A673 (cell line): ENCODE data around the gene PRKG1.
"Not testable (repeated sequence)": the region's sequence is repeated elsewhere in the genome, so short reads cannot be mapped to it uniquely, and the experiment has no call there.

Source experiments
- CTCF ChIP-seq: fragments of 300-800, 200-600 bp; sonication (generic); conservative IDR thresholded peaks from 2 replicates; pipeline ENCODE4 v1.5.1; 2017; ENCODE audit warnings: low read depth, mild to moderate bottlenecking, antibody characterized with exemption, low read length, moderate library complexity, mixed read lengths
- EZH2 ChIP-seq: fragments of 200-600 bp; sonication (generic); IDR thresholded peaks from 2 replicates; pipeline ENCODE4 v1.6.1; 2017; ENCODE audit warnings: borderline replicate concordance, low read depth, mild to moderate bottlenecking, mixed read lengths, antibody characterized with exemption, low read length; ENCODE audit not compliant: poor library complexity, severe bottlenecking

GRCh38 chr10:52233351-52233991 is 1159.2 kb downstream of the PRKG1 start:
- not testable (repeated sequence) for TF ChIP-seq CTCF, EZH2
